Endothelial cell of umbilical vein (primary cell): ENCODE data around the gene KIZ. TPM values are rescaled to one million over a fixed set of nuclear protein-coding genes. Genes with fewer than 3 reads are reported as not detected.

Experiments
- BruUV-seq: library from RNA; stranded (reverse); fragments of 400-500 nt; replicated peaks from 2 replicates; lab custom pipeline; 2021; lab: Mats Ljungman, UMichigan
- CTCF ChIA-PET: fragments of 300-600, 350-600 bp; sonication (Branson Sonifier 250); formaldehyde crosslinking; loops from one replicate; lab custom pipeline; 2021; ENCODE audit warnings: antibody characterized with exemption, inconsistent platforms; lab: Charles Lee
- POLR2A ChIA-PET: fragments of 300-600, 350-600 bp; sonication (Branson Sonifier 250); formaldehyde crosslinking; loops from one replicate; lab custom pipeline; 2021; ENCODE audit warnings: antibody characterized with exemption, inconsistent platforms; lab: Charles Lee
- DNase-seq: peaks from one replicate; pipeline ENCODE4 v3.0.0-alpha.2; 2011; ENCODE audit warnings: low read depth, low spot score
- FAIRE-seq: peaks from 2 replicates; lab custom pipeline; 2011; peaks lifted over from hg19 to GRCh38; lab: Jason Lieb, UNC
- H2AFZ ChIP-seq: 2 replicates; pipeline ENCODE4 v1.6.0; 2012; ENCODE audit warnings: low read depth, low read length, control low read depth, inconsistent platforms
- H3K27ac ChIP-seq: 2 replicates; pipeline ENCODE4 v1.5.1; 2011; ENCODE audit warnings: low read depth, mild to moderate bottlenecking, control low read depth, low read length, moderate library complexity; ENCODE audit not compliant: insufficient read depth
- H3K27me3 ChIP-seq, 2 experiments: 2 replicates each; pipeline versions ENCODE4 v1.6.0 to v1.6.1; 2011; ENCODE audit warnings: low read length in 2 of 2, mixed read lengths in 1 of 2; ENCODE audit not compliant: control insufficient read depth in 2 of 2, insufficient read depth in 2 of 2
- H3K36me3 ChIP-seq, 2 experiments: 2 replicates in 1 of 2; 3 replicates in 1 of 2; pipeline ENCODE4 v1.5.1; 2011; ENCODE audit warnings: low read length in 2 of 2, mild to moderate bottlenecking in 1 of 2, moderate library complexity in 1 of 2; ENCODE audit not compliant: control insufficient read depth in 2 of 2, insufficient read depth in 2 of 2; ENCODE audit errors: extremely low read depth in 1 of 2
- H3K4me1 ChIP-seq: 3 replicates; pipeline ENCODE4 v1.5.1; 2011; ENCODE audit warnings: mild to moderate bottlenecking, low read length; ENCODE audit not compliant: control insufficient read depth, insufficient read depth; ENCODE audit errors: extremely low read depth
- H3K4me2 ChIP-seq: 2 replicates; pipeline ENCODE4 v1.6.1; 2011; ENCODE audit warnings: low read length, control low read depth, mixed read lengths; ENCODE audit not compliant: insufficient read depth
- H3K4me3 ChIP-seq, 3 experiments: fragments of 200-600 bp in 1 of 3; sonication (generic), shearing (Covaris generic) in 1 of 3; replicated peaks in 1 of 3; 2 replicates each; pipeline ENCODE4 v1.5.1; 2011 to 2016; ENCODE audit warnings: control low read depth in 3 of 3, low read length in 3 of 3, mild to moderate bottlenecking in 2 of 3, inconsistent platforms in 1 of 3, low read depth in 1 of 3, moderate library complexity in 1 of 3; ENCODE audit not compliant: insufficient read depth in 1 of 3
- H3K79me2 ChIP-seq: 2 replicates; pipeline ENCODE4 v1.6.0; 2012; ENCODE audit warnings: low read length, inconsistent platforms; ENCODE audit not compliant: control insufficient read depth, insufficient read depth
- H3K9ac ChIP-seq: replicated peaks from 2 replicates; pipeline ENCODE3; 2011; ENCODE audit warnings: low read length, control low read depth; ENCODE audit not compliant: insufficient read depth; ENCODE audit errors: extremely low read depth
- H3K9me1 ChIP-seq: replicated peaks from 3 replicates; pipeline ENCODE4 v1.6.0; 2011; ENCODE audit warnings: mild to moderate bottlenecking, low read length; ENCODE audit not compliant: control insufficient read depth, insufficient read depth; ENCODE audit errors: extremely low read depth
- H3K9me3 ChIP-seq: replicated peaks from 2 replicates; pipeline ENCODE4 v1.5.1; 2012; ENCODE audit warnings: low read length, inconsistent platforms; ENCODE audit not compliant: control insufficient read depth, insufficient read depth
- H4K20me1 ChIP-seq: replicated peaks from 2 replicates; pipeline ENCODE3; 2011; ENCODE audit warnings: mild to moderate bottlenecking, low read length; ENCODE audit not compliant: control insufficient read depth, insufficient read depth; ENCODE audit errors: extremely low read depth
- CTCF ChIP-seq, 2 donors: IDR thresholded peaks; 1 replicate in 1 of 2; 2 replicates in 1 of 2; pipeline ENCODE4 v1.5.1; 2011; ENCODE audit warnings: low read length in 2 of 2, mild to moderate bottlenecking in 2 of 2, moderate library complexity in 2 of 2, control low read depth in 1 of 2, inconsistent platforms in 1 of 2, low read depth in 1 of 2; ENCODE audit not compliant: insufficient read depth in 1 of 2; ENCODE audit errors: extremely low read depth in 1 of 2
- EZH2 ChIP-seq: IDR thresholded peaks from 2 replicates; pipeline ENCODE4 v1.6.1; 2012; ENCODE audit warnings: borderline replicate concordance, low read depth, mild to moderate bottlenecking, moderate library complexity, low read length, inconsistent platforms; ENCODE audit not compliant: severe bottlenecking
- FOS ChIP-seq: IDR thresholded peaks from 2 replicates; pipeline ENCODE4 v1.6.1; 2011; ENCODE audit warnings: mild to moderate bottlenecking, low read length, moderate library complexity, borderline replicate concordance; ENCODE audit not compliant: insufficient read depth
- GATA2 ChIP-seq: IDR thresholded peaks from 2 replicates; pipeline ENCODE4 v1.7.0; 2011; ENCODE audit warnings: low read depth, mild to moderate bottlenecking, moderate library complexity, mixed read lengths, low read length; ENCODE audit not compliant: insufficient read length, insufficient read depth
- JUN ChIP-seq: IDR thresholded peaks from 2 replicates; pipeline ENCODE4 v1.6.1; 2011; ENCODE audit warnings: borderline replicate concordance, low read depth; ENCODE audit not compliant: insufficient read length, insufficient read depth
- MAX ChIP-seq: IDR thresholded peaks from 2 replicates; pipeline ENCODE4 v1.6.1; 2011; ENCODE audit not compliant: insufficient read depth, insufficient read length
- MYC ChIP-seq: IDR thresholded peaks from one replicate; pipeline ENCODE4 v1.6.1; 2011; ENCODE audit warnings: mild to moderate bottlenecking, low read depth, low read length
- POLR2A ChIP-seq: IDR thresholded peaks from 2 replicates; pipeline ENCODE4 v1.6.1; 2012; ENCODE audit warnings: low read depth, mild to moderate bottlenecking, control low read depth, low read length
- POLR2AphosphoS5 ChIP-seq: IDR thresholded peaks from 2 replicates; pipeline ENCODE4 v1.6.1; 2012; ENCODE audit warnings: low read depth, mild to moderate bottlenecking, control low read depth, low read length, moderate library complexity; ENCODE audit not compliant: insufficient read depth
- dilution Hi-C: fragments of 300-500 bp; cut with MboI; formaldehyde crosslinking; loops from one replicate; pipeline ENCODE4 v1.15.0; 2019; ENCODE audit warnings: low sequenced_read_pairs; ENCODE audit not compliant: extremely low pct_ligation_motif_present
- intact Hi-C: fragments of 100-400 bp; cut with micrococcal nuclease; formaldehyde crosslinking; loops from one replicate; pipeline ENCODE4 v1.10.0; 2022
- polyA plus RNA-seq, 4 experiments: library from polyadenylated mRNA; depleted of rRNA in 3 of 4; stranded (reverse) in 3 of 4; unstranded in 1 of 4; fragments of >200 nt; gene quantifications; 2 replicates each; pipeline versions ENCODE4 v1.2.1 to v1.2.3, GENCODE V29; 2011 to 2012; ENCODE audit warnings: missing spikeins in 1 of 4
- total RNA-seq: library from RNA; stranded (reverse); gene quantifications from 2 replicates; pipeline ENCODE4 v1.2.3, GENCODE V29; 2021

The KIZ gene
- total and polyA plus RNA-seq, 2 donors (not counting 3 experiments of a cell fraction or from before 2014, with no cell fraction given), result 3.9 to 7.3 TPM

GRCh38 chr20:21110811-21111210 lies 15.1 kb upstream of the KIZ start:
- Histone ChIP-seq H3K27ac (no peak overlapping the region), H3K4me2 (no peak overlapping the region), H3K36me3 (no peaks in the 10 kb centered on the region), H2AFZ (no peak overlapping the region), H3K4me1 (no peaks in the 10 kb centered on the region), H3K9me1 (no peaks in the 10 kb centered on the region), H3K9ac (no peak overlapping the region), H3K4me3 (no peak overlapping the region), H3K79me2 (no peaks in the 10 kb centered on the region), H4K20me1 (no peaks in the 10 kb centered on the region), H3K27me3 (peaks cover 37 to 56% of the 10 kb centered on the region in 2 experiments), H3K9me3 (no peaks in the 10 kb centered on the region)
- DNase-seq (no peak), FAIRE-seq (no peak)
- intact Hi-C loops, result no loop called here
- dilution Hi-C loops, result no loop called here
- BruUV-seq, result no TSS peak
- POLR2A ChIA-PET, result no interaction called here
- CTCF ChIA-PET, result no interaction called here
- TF ChIP-seq JUN (no peak), MYC (no peak), CTCF (IDR thresholded peaks at IDR 0.05; ENCODE audit: extremely low read depth in 1 of 2, insufficient read depth in 1 of 2, low read depth in 1 of 2, low read length in 2 of 2) (no peak), POLR2A (no peak), EZH2 (no peak), MAX (no peak), FOS (no peak), POLR2AphosphoS5 (no peak), GATA2 (no peak)
